ENCODE measurements around the gene MLXIP. TPM values are rescaled to one million over a fixed set of nuclear protein-coding genes. Genes with fewer than 3 reads are reported as not detected.

The MLXIP gene
- total RNA-seq, 6 experiments from 2014 or later, result 13.9 to 45.9 (median 16.6) TPM

DNA sequence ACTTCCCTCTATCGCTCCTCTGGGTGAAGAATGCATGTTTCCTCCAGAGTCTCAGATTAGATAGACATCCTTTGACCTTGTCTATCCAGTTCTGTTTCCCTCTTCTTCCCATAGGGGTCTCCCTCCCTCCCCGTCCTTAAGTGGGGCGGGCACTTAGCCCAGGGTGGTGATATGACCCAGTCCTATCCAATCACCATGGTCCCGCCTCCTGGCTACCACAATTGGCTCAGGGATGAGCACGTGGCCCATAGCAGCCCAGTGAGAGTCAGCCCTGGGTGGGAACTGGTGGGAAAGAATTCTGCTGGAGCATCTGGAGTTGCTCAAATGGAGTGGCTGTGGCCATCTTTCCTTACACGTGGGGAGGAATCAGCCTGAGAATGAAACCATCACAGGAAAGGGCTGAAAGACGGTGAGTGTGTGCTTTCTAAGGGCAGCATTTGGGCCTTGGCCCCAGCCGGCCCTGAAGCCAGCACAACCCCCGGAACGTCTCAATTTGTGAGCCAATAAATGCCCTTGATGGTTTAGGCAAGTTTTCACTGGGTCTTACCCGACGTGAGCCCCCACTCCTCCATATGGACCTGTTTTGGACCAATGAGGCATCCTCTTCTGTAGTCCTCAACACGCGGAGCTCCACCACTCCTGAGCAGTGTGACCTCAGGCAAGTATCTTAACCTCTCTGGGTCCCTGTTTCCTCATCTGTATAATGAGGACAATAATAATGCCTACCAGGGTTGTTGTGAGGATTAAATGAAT is 14.4 kb upstream of the MLXIP start:
- H3K4me3 ChIP-seq, result no peak overlapping the region
- ATAC-seq (peak; percentile 35 to 54 (median 42)), DNase-seq (peak; percentile 71 to 77 (median 73))
- H3K9me3 ChIP-seq, result no peaks in the 10 kb centered on the region
- peaks cover 0 to 38% (median 14%) of the 10 kb centered on the region in 4 donors for H3K4me1 ChIP-seq
- no peaks in the 10 kb centered on the region for H3K27me3 ChIP-seq
- TF ChIP-seq CTCF (IDR thresholded peaks at IDR 0.05), result peak in 3 of 4 donors; percentile 20 to 25 (median 23)
- TF ChIP-seq POLR2A (IDR thresholded peaks at IDR 0.05), result no peak
- WGBS (ENCODE audit: insufficient coverage, low coverage, low lambda C conversion rate, missing lambda C conversion rate), result 67% methylated on average over 9 of the region's 14 CpGs
- H3K27ac ChIP-seq, result peak overlapping the region; percentile 84 to 96 (median 87)
- intact Hi-C loops (cut with DNase I), result no loop called here
- H3K36me3 ChIP-seq, result no peaks in the 10 kb centered on the region

- no peak overlapping the region for H3K4me3 ChIP-seq
- no peaks in the 10 kb centered on the region for H3K27me3 ChIP-seq
- DNase-seq, result no peak
- no peaks in the 10 kb centered on the region for H3K9me3 ChIP-seq
- no peak for TF ChIP-seq CTCF (IDR thresholded peaks at IDR 0.05)
- 70% methylated on average over 10 of the region's 16 CpGs for WGBS (ENCODE audit: insufficient coverage, low coverage, low lambda C conversion rate, missing lambda C conversion rate)
- peaks cover 0 to 38% (median 14%) of the 10 kb centered on the region in 4 donors for H3K4me1 ChIP-seq
- intact Hi-C loops (cut with DNase I), result no loop called here
- H3K27ac ChIP-seq, result peak overlapping the region in 2 of 3 donors; percentile 61 to 84
- ATAC-seq, result peak in 3 of 4 donors; percentile 1 to 5 (median 3)
- H3K36me3 ChIP-seq, result no peaks in the 10 kb centered on the region
Measured at GRCh38 chr12:122064780-122065588, 13.6 kb upstream of the MLXIP start.

- DNase-seq (no peak), ATAC-seq (no peak)
- 85% methylated on average over 5 of the region's 5 CpGs for WGBS (ENCODE audit: insufficient coverage, low coverage, low lambda C conversion rate, missing lambda C conversion rate)
- Histone ChIP-seq H3K9me3 (no peaks in the 10 kb centered on the region), H3K27ac (peak overlapping the region in 1 of 3 donors; percentile 33), H3K4me3 (no peak overlapping the region), H3K4me1 (peaks cover 1 to 38% (median 16%) of the 10 kb centered on the region in 4 donors), H3K36me3 (no peaks in the 10 kb centered on the region), H3K27me3 (no peaks in the 10 kb centered on the region)
- intact Hi-C loops (cut with DNase I), result no loop called here
- TF ChIP-seq CTCF (IDR thresholded peaks at IDR 0.05) (no peak), POLR2A (IDR thresholded peaks at IDR 0.05) (no peak)
Measured at GRCh38 chr12:122067548-122067947, 11.0 kb upstream of the MLXIP start.

- Histone ChIP-seq H3K27ac (peak overlapping the region in 1 of 3 donors; percentile 33), H3K9me3 (no peaks in the 10 kb centered on the region), H3K36me3 (no peaks in the 10 kb centered on the region), H3K4me3 (no peak overlapping the region), H3K4me1 (peaks cover 1 to 37% (median 18%) of the 10 kb centered on the region in 4 donors), H3K27me3 (no peaks in the 10 kb centered on the region)
- intact Hi-C loops (cut with DNase I), result no loop called here
- WGBS (ENCODE audit: insufficient coverage, low coverage, low lambda C conversion rate, missing lambda C conversion rate), result 9% methylated on average over 11 of the region's 13 CpGs
- DNase-seq (peak in 2 of 3 donors; percentile 62 to 79), ATAC-seq (peak; percentile 37 to 55 (median 44))
- no peak for TF ChIP-seq CTCF (IDR thresholded peaks at IDR 0.05)
- no peak for TF ChIP-seq POLR2A (IDR thresholded peaks at IDR 0.05)
Measured at GRCh38 chr12:122067966-122068365, 10.6 kb upstream of the MLXIP start.

All from right lobe of liver (tissue), 6 donors.